ENCODE data around the gene LIN52. TPM values are rescaled to one million over a fixed set of nuclear protein-coding genes. Genes with fewer than 3 reads are reported as not detected.

The LIN52 gene
- total RNA-seq, result 10 to 100 TPM in 3 of 5 donors, 1 to 10 TPM in 2; 9.7 to 11.2 (median 10.7) TPM
- total RNA-seq (2013), result 12.8 TPM
- total RNA-seq, result 4.8 to 34.4 (median 12.6) reads per million in 29 experiments

GRCh38 chr14:74084277-74085046, at the start of gene LIN52, which contains the start of gene ALDH6A1:
Gene LIN52 (plus strand): TSS chr14:74084956. CDS start chr14:74084975, 19 bp downstream.
Gene ALDH6A1 (minus strand): TSS chr14:74084453. CDS start chr14:74084394, 59 bp downstream.
- H3K27me3 Mint-ChIP-seq, result no peaks in the 10 kb centered on the region
- WGBS (ENCODE audit: insufficient coverage), result 0% methylated on average over 13 of the region's 46 CpGs

GRCh38 chr14:74035556-74035955, 49.2 kb upstream of the LIN52 start:
- H3K27me3 Mint-ChIP-seq, result no peaks in the 10 kb centered on the region
- ChIA-PET POLR2A (interaction anchor here in 1 of 2 donors (0.6 kb wide), 1 partner anchor 692 kb away, joined by 4 read pairs; no protein-coding TSS in a partner anchor), CTCF (interaction anchor here (0.6 to 0.7 kb wide), 6 partner anchors 48 to 1624 kb away, joined by 3 to 5 read pairs (median 4); no protein-coding TSS in a partner anchor)
- Histone ChIP-seq H3K4me3 (ENCODE audit: control insufficient read depth in 1 of 2, extremely low read depth in 1 of 2, low read length in 1 of 2) (no peak overlapping the region), H3K27me3 (replicated peaks in 1 of 2; ENCODE audit: control insufficient read depth in 2 of 2, extremely low read depth in 1 of 2, insufficient read depth in 2 of 2, low read length in 1 of 2) (no peaks in the 10 kb centered on the region), H3K4me1 (ENCODE audit: control insufficient read depth in 1 of 2, extremely low read depth in 1 of 2, insufficient read depth in 2 of 2, low read length in 2 of 2) (no peaks in the 10 kb centered on the region), H3K27ac (ENCODE audit: low read length) (no peak overlapping the region), H3K36me3 (ENCODE audit: control insufficient read depth in 2 of 2, extremely low read depth in 1 of 2, insufficient read depth in 1 of 2, low read length in 1 of 2) (no peaks in the 10 kb centered on the region), H3K9me3 (no peaks in the 10 kb centered on the region)
- H3K4me1 Mint-ChIP-seq, result no peaks in the 10 kb centered on the region
- DNase-seq (no peak), ATAC-seq (replicated peaks in 1 of 4) (no peak)
- no peak overlapping the region for H3K27ac Mint-ChIP-seq
- WGBS (ENCODE audit: insufficient coverage), result 100% methylated on average over 1 of the region's 4 CpGs
- H3K4me3 Mint-ChIP-seq, result no peak overlapping the region
- no peaks in the 10 kb centered on the region for H3K9me3 Mint-ChIP-seq
- no peaks in the 10 kb centered on the region for H3K36me3 Mint-ChIP-seq

More at GRCh38 chr14:74084277-74085046, at the start of gene LIN52, which contains the start of gene ALDH6A1:
- H3K36me3 ChIP-seq (ENCODE audit: control insufficient read depth in 2 of 2, extremely low read depth in 1 of 2, insufficient read depth in 1 of 2, low read length in 1 of 2), result no peaks in the 10 kb centered on the region
- DNase-seq (peak; percentile 95 to 100 (median 100)), ATAC-seq (replicated peaks in 1 of 4) (peak; percentile 90 to 92 (median 92))
- H3K9me3 ChIP-seq, result no peaks in the 10 kb centered on the region
- peak within 1 kb of the TSS; percentile 93 to 99 for H3K27ac Mint-ChIP-seq
- ChIA-PET POLR2A (interaction anchor here (0.6 to 0.7 kb wide), 2 partner anchors 11 to 128 kb away, joined by 4 to 7 read pairs; no protein-coding TSS in a partner anchor), CTCF (interaction anchor here in 1 of 2 donors (1.0 kb wide), 1 partner anchor 11 kb away, joined by 3 read pairs; no protein-coding TSS in a partner anchor)
- no peaks in the 10 kb centered on the region for H3K27me3 ChIP-seq (replicated peaks in 1 of 2; ENCODE audit: control insufficient read depth in 2 of 2, extremely low read depth in 1 of 2, insufficient read depth in 2 of 2, low read length in 1 of 2)
- peak within 1 kb of the TSS; percentile 92 to 100 (median 98) for H3K4me3 Mint-ChIP-seq
- H3K9me3 Mint-ChIP-seq, result no peaks in the 10 kb centered on the region
- H3K4me1 ChIP-seq (ENCODE audit: control insufficient read depth in 1 of 2, extremely low read depth in 1 of 2, insufficient read depth in 2 of 2, low read length in 2 of 2), result peaks cover 13% of the 10 kb centered on the region in 2 experiments
- H3K4me3 ChIP-seq (ENCODE audit: control insufficient read depth in 1 of 2, extremely low read depth in 1 of 2, low read length in 1 of 2), result peak within 1 kb of the TSS; percentile 80
- peaks cover 34 to 38% (median 36%) of the 10 kb centered on the region in 3 donors for H3K4me1 Mint-ChIP-seq
- peaks cover 7% of the 10 kb centered on the region for H3K36me3 Mint-ChIP-seq
- peak within 1 kb of the TSS; percentile 55 for H3K27ac ChIP-seq (ENCODE audit: low read length)

- ChIA-PET CTCF (interaction anchor here (0.7 to 1.1 kb wide), 2 partner anchors 14 to 309 kb away, joined by 5 read pairs; no protein-coding TSS in a partner anchor), POLR2A (no interaction called here)
- no CpG with 5 or more reads among the region's 3 CpGs for WGBS (ENCODE audit: insufficient coverage)
- Histone ChIP-seq H3K27me3 (replicated peaks in 1 of 2; ENCODE audit: control insufficient read depth in 2 of 2, extremely low read depth in 1 of 2, insufficient read depth in 2 of 2, low read length in 1 of 2) (no peaks in the 10 kb centered on the region), H3K36me3 (ENCODE audit: control insufficient read depth in 2 of 2, extremely low read depth in 1 of 2, insufficient read depth in 1 of 2, low read length in 1 of 2) (no peaks in the 10 kb centered on the region), H3K4me1 (ENCODE audit: control insufficient read depth in 1 of 2, extremely low read depth in 1 of 2, insufficient read depth in 2 of 2, low read length in 2 of 2) (no peaks in the 10 kb centered on the region), H3K9me3 (no peaks in the 10 kb centered on the region), H3K4me3 (ENCODE audit: control insufficient read depth in 1 of 2, extremely low read depth in 1 of 2, low read length in 1 of 2) (no peak overlapping the region), H3K27ac (ENCODE audit: low read length) (no peak overlapping the region)
- Mint-ChIP-seq H3K4me1 (no peaks in the 10 kb centered on the region), H3K27me3 (no peaks in the 10 kb centered on the region), H3K36me3 (no peaks in the 10 kb centered on the region), H3K4me3 (no peak overlapping the region), H3K9me3 (no peaks in the 10 kb centered on the region), H3K27ac (no peak overlapping the region)
- DNase-seq (peak in 2 of 35 experiments; percentile 23 to 67), ATAC-seq (replicated peaks in 1 of 4) (peak in 3 of 4 experiments; percentile 46 to 56 (median 47))
These were observed 46.5 kb upstream of the LIN52 start for GRCh38 chr14:74038020-74038859.

GRCh38 chr14:74042296-74042695, 42.5 kb upstream of the LIN52 start:
- DNase-seq, result no peak
- H3K4me3 Mint-ChIP-seq, result no peak overlapping the region
- H3K27ac Mint-ChIP-seq, result no peak overlapping the region
- H3K4me3 ChIP-seq (ENCODE audit: control insufficient read depth in 1 of 2, extremely low read depth in 1 of 2, low read length in 1 of 2), result no peak overlapping the region
- H3K4me1 ChIP-seq (ENCODE audit: control insufficient read depth in 1 of 2, extremely low read depth in 1 of 2, insufficient read depth in 2 of 2, low read length in 2 of 2), result no peaks in the 10 kb centered on the region
- H3K4me1 Mint-ChIP-seq, result no peaks in the 10 kb centered on the region
- no peaks in the 10 kb centered on the region for H3K27me3 ChIP-seq (replicated peaks in 1 of 2; ENCODE audit: control insufficient read depth in 2 of 2, extremely low read depth in 1 of 2, insufficient read depth in 2 of 2, low read length in 1 of 2)
- ChIA-PET CTCF (no interaction called here), POLR2A (no interaction called here)
- no peaks in the 10 kb centered on the region for H3K27me3 Mint-ChIP-seq
- no peaks in the 10 kb centered on the region for H3K9me3 Mint-ChIP-seq
- no peaks in the 10 kb centered on the region for H3K36me3 ChIP-seq (ENCODE audit: control insufficient read depth in 2 of 2, extremely low read depth in 1 of 2, insufficient read depth in 1 of 2, low read length in 1 of 2)
- no peaks in the 10 kb centered on the region for H3K36me3 Mint-ChIP-seq
- no peak overlapping the region for H3K27ac ChIP-seq (ENCODE audit: low read length)
- ATAC-seq (replicated peaks in 1 of 4), result no peak
- H3K9me3 ChIP-seq, result no peaks in the 10 kb centered on the region
- WGBS (ENCODE audit: insufficient coverage), result no CpG with 5 or more reads among the region's 2 CpGs

GRCh38 chr14:74045522-74045921, 39.2 kb upstream of the LIN52 start:
- Histone ChIP-seq H3K4me3 (ENCODE audit: control insufficient read depth in 1 of 2, extremely low read depth in 1 of 2, low read length in 1 of 2) (no peak overlapping the region), H3K36me3 (ENCODE audit: control insufficient read depth in 2 of 2, extremely low read depth in 1 of 2, insufficient read depth in 1 of 2, low read length in 1 of 2) (no peaks in the 10 kb centered on the region), H3K9me3 (no peaks in the 10 kb centered on the region), H3K27me3 (replicated peaks in 1 of 2; ENCODE audit: control insufficient read depth in 2 of 2, extremely low read depth in 1 of 2, insufficient read depth in 2 of 2, low read length in 1 of 2) (no peaks in the 10 kb centered on the region), H3K4me1 (ENCODE audit: control insufficient read depth in 1 of 2, extremely low read depth in 1 of 2, insufficient read depth in 2 of 2, low read length in 2 of 2) (no peaks in the 10 kb centered on the region), H3K27ac (ENCODE audit: low read length) (no peak overlapping the region)
- CTCF ChIA-PET, result no interaction called here
- DNase-seq (no peak), ATAC-seq (replicated peaks in 1 of 4) (no peak)
- H3K4me3 Mint-ChIP-seq, result no peak overlapping the region
- H3K4me1 Mint-ChIP-seq, result peaks cover 0 to 4% (median 0%) of the 10 kb centered on the region in 3 donors
- peaks cover 4% of the 10 kb centered on the region for H3K36me3 Mint-ChIP-seq
- H3K9me3 Mint-ChIP-seq, result no peaks in the 10 kb centered on the region
- no peaks in the 10 kb centered on the region for H3K27me3 Mint-ChIP-seq
- no peak overlapping the region for H3K27ac Mint-ChIP-seq
- POLR2A ChIA-PET, result no interaction called here
- WGBS (ENCODE audit: insufficient coverage), result no CpG with 5 or more reads among the region's 4 CpGs

- Histone ChIP-seq H3K27ac (ENCODE audit: low read length) (no peak overlapping the region), H3K4me3 (ENCODE audit: control insufficient read depth in 1 of 2, extremely low read depth in 1 of 2, low read length in 1 of 2) (no peak overlapping the region), H3K36me3 (ENCODE audit: control insufficient read depth in 2 of 2, extremely low read depth in 1 of 2, insufficient read depth in 1 of 2, low read length in 1 of 2) (no peaks in the 10 kb centered on the region), H3K27me3 (replicated peaks in 1 of 2; ENCODE audit: control insufficient read depth in 2 of 2, extremely low read depth in 1 of 2, insufficient read depth in 2 of 2, low read length in 1 of 2) (no peaks in the 10 kb centered on the region), H3K4me1 (ENCODE audit: control insufficient read depth in 1 of 2, extremely low read depth in 1 of 2, insufficient read depth in 2 of 2, low read length in 2 of 2) (no peaks in the 10 kb centered on the region), H3K9me3 (no peaks in the 10 kb centered on the region)
- H3K4me1 Mint-ChIP-seq, result peaks cover 0 to 4% (median 0%) of the 10 kb centered on the region in 3 donors
- H3K27me3 Mint-ChIP-seq, result no peaks in the 10 kb centered on the region
- no peak overlapping the region for H3K4me3 Mint-ChIP-seq
- H3K36me3 Mint-ChIP-seq, result peaks cover 4% of the 10 kb centered on the region
- DNase-seq (no peak), ATAC-seq (replicated peaks in 1 of 4) (no peak)
- ChIA-PET POLR2A (no interaction called here), CTCF (no interaction called here)
- H3K27ac Mint-ChIP-seq, result no peak overlapping the region
- no peaks in the 10 kb centered on the region for H3K9me3 Mint-ChIP-seq
- no CpG with 5 or more reads among the region's 3 CpGs for WGBS (ENCODE audit: insufficient coverage)
These were observed 36.5 kb upstream of the LIN52 start for GRCh38 chr14:74048281-74048680.
